ENCODE data around the gene YWHAE.
"Not testable (repeated sequence)": the region's sequence is repeated elsewhere in the genome, so short reads cannot be mapped to it uniquely, and the experiment has no call there.

The YWHAE gene

DNA sequence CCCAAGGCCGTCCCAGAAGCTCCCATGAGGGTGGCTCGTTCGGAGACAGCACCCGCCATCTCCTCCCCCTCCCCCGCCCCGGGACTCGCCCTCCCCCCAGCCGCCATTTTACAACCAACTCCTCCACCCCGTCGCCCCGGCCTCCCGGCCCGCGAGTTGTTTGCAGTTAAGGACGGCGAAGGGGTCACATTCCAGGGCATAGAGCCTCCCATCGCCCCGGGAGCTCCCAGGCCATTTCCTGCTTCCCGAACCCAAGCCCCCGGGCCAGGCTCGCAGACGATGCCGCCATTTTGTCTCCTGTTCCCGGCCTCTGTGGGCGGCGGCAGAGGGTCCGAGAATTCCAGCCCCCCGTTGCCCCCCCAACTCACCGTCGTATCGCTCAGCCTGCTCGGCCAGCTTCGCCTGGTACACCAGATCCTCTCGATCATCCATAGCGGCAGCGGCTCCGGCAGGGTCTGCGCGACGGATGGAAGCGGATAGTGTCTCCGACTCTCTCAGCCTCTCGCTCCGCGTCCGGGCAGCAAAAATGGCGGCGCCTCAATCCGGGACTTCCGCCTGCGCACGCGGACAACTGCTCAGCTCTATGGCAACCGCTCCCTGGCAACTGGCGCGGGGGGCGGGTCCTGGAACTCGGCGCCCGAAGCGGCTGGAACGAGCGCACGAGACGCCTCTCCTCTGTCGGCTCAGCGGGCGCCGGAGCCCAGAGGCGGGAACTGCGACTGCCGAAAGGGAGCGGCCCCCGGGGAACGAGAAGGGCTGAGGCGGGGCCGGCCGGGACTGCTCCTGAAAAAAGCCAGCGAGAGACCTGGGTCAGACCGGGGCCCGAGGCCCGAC is at the start of gene YWHAE:
TSS of gene YWHAE (minus strand) at position 544 of the 834 bp plus-strand sequence. CDS start at position 432, 112 bp downstream.
- DNase-seq, result peak; percentile 92

DNA sequence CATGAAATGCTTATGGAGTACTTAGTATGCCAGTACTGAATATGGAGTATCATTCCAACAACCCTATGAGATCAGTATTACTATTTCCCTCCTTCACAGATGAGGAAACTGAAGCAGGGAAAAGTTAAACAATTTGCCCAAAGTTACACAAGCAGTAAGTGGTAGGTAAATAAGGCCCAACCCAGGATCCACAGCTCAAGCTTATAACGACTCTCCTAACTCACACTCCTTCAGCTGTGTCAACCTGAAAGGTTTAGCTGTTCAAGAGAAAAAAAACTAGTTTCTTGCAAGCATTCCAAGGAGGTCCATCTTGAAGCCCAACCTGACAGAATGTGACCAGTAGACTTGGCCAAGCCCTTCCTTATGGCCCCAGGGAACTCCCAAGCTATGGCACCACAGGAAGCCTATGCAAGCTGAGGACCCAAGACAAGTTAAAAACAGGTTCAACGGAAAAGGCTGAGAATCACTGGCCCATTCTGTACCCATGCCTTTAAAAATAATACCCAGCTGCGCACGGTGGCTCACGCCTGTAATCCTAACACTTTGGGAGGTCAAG is 49.5 kb upstream of the YWHAE start:
- DNase-seq, result no peak

DNA sequence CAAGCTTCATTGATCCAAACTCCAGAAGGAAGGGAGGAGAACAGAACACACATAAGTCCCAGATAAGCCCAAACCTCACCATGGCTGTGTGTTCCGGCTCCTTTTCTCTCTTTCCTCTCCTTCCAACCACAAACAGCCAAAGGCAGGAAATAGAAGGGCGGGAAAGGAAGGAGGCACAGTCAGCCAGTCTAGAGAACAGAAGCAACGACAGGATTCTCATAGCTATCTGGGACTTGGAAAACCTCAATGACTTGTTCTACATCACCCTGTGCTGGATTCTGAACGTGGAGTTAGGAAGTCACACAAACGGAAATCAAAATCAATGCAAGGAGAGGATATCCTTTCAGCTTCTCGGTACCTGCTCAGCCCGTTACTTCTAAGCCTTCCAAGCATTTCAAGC is 47.0 kb upstream of the YWHAE start:
- no peak for DNase-seq

DNA sequence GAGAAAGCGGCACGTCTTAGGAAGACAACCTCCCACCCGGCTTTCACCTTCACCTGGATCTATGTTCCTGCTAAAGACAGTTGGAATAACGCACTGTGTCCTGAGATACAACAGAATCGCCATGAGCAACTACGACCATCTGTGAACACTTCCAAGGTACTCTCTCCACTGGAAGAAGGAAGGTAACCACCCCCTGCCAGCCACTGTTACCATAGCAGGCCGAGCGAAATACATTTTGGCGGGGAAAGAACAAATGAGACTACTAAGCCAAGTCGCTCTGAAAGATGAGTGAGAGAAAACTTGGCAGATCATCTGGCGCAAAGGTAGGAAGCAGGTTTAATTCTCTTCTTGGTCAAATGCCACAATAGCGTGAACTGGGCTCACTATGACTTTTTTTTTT is 46.2 kb upstream of the YWHAE start:
- DNase-seq, result no peak

GRCh38 chr17:1445695-1446094 is 45.7 kb upstream of the YWHAE start:
- DNase-seq, result not testable (repeated sequence)

DNA sequence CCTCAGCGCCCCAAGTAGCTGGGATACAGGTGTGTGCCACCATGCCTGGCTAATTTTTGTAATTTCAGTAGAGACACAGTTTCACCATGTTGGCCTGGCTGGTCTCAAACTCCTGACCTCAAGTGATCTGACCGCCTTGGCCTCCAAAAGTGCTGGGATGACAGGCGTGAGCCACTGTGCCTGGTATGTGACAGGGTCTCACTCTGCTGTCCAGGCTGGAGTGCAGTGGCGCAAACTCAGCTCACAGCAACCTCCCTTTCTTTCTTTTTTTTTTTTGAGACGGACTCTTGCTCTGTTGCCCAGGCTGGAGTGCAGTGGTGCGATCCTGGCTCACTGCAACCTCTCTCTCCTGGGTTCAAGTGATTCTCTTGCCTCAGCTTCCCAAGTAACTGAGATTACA is 42.7 kb upstream of the YWHAE start:
- not testable (repeated sequence) for DNase-seq

GRCh38 chr17:1442187-1442586 is 42.2 kb upstream of the YWHAE start:
- DNase-seq, result no peak

GRCh38 chr17:1440921-1441320 is 40.9 kb upstream of the YWHAE start:
- DNase-seq, result no peak

DNA sequence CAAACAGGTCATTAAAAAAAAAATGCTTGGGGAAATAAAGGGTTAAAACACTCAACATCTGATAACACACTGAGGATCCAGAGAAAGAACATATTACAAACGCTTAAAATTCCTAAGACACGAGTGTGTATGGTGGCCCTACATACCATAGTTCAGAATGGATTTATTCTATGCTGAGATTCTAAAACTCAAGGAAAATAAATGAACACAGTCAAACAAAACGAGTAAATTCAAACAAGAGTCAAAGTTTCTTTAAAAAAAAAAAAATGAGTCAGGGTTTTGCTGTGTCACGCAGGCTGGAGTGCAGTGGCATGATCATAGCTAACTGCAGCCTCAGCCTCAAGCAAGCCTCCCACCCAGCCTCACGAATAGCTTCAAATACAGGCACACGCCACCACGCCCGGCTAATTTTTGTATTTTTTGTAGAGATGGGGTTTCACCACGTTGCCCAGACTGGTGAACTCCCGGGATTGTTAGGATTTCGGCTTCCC is 38.6 kb upstream of the YWHAE start:
- DNase-seq, result no peak

DNA sequence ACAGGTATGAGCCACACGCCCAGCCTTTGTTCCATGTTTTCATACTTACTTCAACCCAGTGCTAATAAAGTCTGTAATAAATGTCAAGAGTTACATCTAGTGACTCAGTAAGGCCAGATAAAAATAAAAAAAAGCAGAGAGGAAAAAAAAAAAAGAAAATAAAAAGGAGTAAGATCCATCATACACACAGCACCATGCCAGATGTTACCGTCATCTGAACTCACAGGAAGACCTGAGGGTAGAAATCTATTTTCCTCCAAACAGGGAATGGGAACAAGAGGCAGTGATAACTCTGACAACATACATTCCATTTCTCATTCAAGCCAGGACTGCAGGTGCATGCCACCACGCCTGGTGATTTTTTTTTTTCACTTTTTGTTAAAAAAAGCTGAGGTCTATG is 35.3 kb upstream of the YWHAE start:
- no peak for DNase-seq

- DNase-seq, result no peak
These were observed 34.1 kb upstream of the YWHAE start for GRCh38 chr17:1434150-1434549.

GRCh38 chr17:1431631-1432104 is 31.6 kb upstream of the YWHAE start:
- DNase-seq, result no peak

DNA sequence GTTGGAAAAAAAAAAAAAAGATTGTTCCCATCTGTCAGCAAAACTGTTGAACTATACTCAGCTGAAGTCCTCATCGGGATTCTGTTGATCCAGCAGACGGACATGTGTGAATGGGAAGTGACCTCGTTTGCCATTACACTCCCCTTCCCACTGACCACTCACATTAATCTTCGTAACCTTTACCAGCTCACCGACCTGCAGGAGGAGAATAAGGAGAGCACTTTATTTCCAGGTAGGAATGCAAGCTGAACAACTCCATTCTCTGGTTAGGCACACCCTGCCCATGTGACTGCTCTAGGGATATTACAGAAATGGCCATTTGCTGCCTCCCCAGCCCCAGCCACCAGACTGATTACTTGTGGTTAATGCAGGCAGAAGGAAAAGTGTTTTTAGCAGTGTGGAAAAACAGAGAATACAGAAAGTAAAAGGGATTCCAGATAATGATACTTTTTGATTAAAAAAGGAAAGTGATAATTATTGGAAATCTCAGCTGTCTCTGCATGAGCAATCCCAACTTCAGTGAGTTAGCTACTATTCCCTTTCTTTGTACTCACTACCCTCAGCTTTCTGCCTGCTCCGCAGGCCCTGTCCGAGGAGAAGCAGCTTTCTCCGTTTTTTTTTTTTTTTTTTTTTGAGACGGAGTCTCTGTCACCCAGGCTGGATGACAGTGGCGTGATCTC is 23.6 kb upstream of the YWHAE start:
- DNase-seq, result no peak

GRCh38 chr17:1422885-1423284 is 22.9 kb upstream of the YWHAE start:
- DNase-seq, result no peak

DNA sequence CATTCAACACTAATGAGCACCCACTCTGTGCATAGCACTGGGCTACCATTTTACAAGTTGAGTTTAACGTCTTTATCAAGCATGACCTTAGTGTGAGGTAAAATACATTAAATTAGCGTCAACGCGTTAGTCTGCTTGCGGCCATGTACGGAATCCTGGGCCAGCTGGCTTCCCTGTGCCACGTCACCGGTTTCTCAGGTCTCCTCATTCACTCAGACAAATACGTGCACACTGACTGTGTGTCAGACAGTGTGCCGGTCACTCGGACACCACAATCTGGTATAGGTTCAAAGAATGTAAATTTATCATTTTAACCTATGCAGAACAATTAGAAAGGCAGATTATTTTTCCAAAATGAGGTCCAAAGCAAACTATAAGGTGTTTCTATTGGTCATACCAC is 21.4 kb upstream of the YWHAE start:
- DNase-seq, result no peak

DNA sequence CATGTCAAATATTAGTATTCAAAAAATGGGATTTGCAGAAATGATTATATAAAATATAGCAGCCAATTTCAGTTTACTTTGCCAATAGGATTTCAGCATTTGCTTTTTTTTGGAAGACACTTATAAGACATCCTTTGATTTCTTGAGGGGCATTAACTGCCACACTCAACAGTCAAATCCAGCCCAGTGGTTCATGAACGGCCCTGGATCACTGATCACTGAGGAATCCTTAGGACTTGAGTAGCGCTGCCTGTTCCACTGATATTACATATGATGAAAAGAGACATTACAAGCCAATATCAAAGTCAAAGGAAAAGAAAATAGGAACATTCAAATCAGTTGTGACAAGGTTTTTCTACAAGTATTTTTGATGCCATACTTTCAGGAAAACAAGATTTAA is 21.0 kb upstream of the YWHAE start:
- no peak for DNase-seq

DNA sequence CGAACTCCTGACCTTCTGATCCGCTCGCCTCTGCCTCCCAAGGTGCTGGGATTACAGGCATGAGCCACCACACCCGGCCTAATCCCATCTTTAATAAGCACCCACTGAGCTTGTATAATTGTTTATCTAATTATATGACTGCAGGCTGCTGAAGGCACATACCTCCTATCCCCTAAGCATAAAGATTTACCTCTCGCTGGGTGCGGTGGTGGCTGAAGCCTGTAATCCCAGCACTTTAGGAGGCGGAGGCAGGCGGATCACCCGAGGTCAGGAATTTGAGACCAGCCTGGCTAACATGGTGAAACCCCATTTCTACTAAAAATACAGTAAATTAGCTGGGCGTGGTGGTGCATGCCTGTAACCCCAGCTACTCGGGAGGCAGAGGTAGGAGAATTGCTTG is 20.1 kb upstream of the YWHAE start:
- DNase-seq, result no peak

GRCh38 chr17:1418476-1418875 is 18.5 kb upstream of the YWHAE start:
- not testable (repeated sequence) for DNase-seq

GRCh38 chr17:1416414-1416813 is 16.4 kb upstream of the YWHAE start:
- DNase-seq, result no peak

- DNase-seq, result no peak
These were observed 14.6 kb upstream of the YWHAE start for GRCh38 chr17:1414634-1415033.

DNA sequence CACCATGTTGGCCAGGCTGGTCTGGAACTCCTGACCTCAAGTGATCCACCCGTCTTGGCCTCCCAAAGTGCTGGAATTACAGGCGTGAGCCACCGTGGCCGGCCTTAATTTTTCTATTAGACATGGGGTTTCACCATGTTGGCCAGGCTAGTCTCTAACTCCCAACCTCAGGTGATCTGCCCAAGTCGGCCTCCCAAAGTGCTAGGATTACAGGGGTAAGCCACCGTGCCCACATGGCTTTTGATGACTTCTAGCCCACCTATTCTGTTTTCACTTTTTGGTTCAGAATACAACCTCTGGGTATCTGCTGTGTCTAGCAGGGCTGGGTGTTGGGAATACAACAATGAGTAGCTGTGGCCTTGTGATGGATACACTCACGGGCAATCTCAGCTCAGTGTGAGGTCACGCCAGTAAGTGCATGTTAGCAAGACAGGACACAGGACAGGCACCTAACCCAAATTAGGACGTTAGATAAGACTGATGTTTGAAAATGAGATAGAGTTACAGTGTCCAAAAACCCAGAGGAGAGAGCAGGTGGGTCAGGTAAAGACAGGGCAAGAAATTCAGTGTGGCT is 14.1 kb upstream of the YWHAE start:
- DNase-seq, result no peak

- peak; percentile 61 for DNase-seq
These were observed 13.3 kb upstream of the YWHAE start for GRCh38 chr17:1413281-1413791.
